ENCODE data around the gene BAIAP2L1.
"Not testable (repeated sequence)": the region's sequence is repeated elsewhere in the genome, so short reads cannot be mapped to it uniquely, and the experiment has no call there.

The BAIAP2L1 gene

GRCh38 chr7:98399462-98399861 lies 1.4 kb downstream of the BAIAP2L1 start:
- no peak for DNase-seq (ENCODE audit: extremely low read depth in 1 of 2, low read depth in 1 of 2)

DNA sequence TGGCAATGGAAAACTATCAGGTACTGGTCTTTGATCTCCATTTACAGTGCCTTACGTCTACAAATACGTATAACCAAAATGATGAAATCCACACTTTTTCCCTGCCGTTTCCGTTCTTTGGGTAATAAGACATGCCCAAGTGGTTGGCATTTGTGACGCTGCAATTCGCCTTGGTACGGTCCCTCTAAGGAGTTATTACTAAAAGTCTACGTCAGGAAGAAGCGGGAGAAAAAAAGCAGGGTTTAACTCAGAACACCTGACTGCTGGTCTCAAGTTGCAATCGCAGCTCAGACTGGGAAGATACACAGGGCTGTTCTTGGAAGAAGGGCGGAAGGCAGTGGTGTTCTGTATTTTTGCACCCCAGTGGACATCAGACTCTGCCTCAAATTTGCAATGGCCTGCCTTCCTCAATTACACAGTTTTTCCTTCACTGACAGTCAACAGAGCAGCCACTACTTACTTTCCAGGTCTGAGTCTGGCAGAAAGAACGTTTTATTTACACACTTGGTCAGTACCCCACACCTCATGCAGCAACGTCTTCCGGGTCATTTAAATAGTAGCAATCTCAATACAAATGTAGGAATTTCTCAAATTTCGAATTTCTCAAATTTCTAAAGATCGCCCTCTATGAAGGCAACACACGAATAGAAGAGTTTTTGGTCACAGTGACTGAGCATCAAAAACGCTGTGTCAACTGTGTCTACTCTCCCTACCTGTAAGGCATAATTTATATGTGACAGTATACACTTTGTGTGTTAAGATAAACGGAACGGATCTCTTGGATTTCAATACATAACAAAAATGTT lies 2.1 kb downstream of the BAIAP2L1 start:
- DNase-seq (ENCODE audit: extremely low read depth in 1 of 2, low read depth in 1 of 2) = no peak

GRCh38 chr7:98396768-98397167 lies 4.1 kb downstream of the BAIAP2L1 start:
- DNase-seq (ENCODE audit: extremely low read depth in 1 of 2, low read depth in 1 of 2) = no peak

GRCh38 chr7:98395951-98396350 lies 4.9 kb downstream of the BAIAP2L1 start:
- DNase-seq (ENCODE audit: extremely low read depth in 1 of 2, low read depth in 1 of 2) = no peak

DNA sequence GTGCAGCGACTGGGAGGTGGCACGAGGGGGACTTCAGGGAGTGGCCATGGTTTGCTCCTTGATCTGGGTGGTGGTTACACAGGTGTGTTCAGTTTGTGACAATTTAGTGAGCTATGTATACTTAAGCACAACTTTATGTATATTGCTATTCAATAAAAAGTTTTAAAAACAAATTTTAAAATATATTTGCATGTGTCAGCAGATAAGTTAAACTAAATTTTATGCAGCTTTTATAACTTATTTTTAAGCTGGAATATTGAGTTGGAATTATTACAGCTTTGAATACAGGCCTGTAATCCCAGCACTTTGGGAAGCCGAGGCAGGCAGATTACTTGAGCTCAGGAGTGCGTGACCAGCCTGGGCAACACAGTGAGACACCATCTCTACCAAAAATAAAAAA lies 5.4 kb downstream of the BAIAP2L1 start:
- DNase-seq (ENCODE audit: extremely low read depth in 1 of 2, low read depth in 1 of 2) = no peak

DNA sequence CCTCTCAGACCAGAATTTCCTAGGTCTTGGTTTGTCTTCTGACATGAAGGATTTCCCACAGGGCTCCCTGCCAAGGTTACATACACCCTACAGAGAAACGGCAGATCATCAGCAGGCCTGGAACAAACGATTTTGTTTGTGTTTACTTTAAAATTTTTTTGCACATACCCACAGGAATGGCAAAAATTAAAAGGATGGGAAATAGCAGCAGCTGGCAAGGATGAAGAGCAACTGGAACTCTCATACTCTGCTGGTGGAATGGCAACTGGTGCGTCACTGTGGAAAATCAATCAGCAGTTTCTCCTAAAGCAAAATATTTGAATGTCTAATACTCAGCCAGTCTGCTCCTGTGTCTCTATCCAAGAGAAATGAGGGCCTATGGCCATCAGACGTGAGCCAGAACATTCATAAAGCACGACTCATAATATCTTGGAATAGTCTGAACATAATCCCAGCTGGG lies 6.5 kb downstream of the BAIAP2L1 start:
- DNase-seq (ENCODE audit: extremely low read depth in 1 of 2, low read depth in 1 of 2) = no peak

DNA sequence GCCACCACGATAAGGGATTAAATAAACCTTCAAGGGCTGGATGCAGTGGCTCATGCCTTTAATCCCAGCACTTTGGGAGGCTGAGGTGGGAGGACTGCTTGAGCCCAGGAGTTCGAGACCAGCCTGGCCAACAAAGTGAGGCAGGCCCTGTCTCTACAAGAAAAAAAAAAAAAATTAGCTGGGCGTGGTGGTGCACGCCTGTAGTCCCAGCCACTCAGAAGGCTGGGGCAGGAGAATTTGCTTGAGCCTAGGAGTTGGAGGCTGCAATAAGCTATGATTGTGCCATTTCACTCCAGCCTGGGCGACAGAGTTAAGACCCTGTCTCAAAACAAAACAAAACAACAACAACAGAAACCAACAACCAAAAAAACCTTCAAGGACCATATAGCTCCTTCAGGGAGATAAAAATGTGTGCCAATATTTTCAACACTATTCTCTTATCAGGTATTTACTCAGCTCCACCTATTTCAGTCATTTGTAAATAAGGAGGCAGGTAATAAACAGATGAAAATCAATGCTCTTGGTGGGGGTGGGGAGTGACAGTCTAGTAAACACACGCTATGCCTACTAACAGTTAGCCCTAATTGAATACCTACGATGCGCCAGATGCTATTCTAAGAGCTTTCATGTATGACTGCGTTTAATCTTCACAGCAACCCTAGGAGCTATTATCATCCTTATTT lies 13.2 kb downstream of the BAIAP2L1 start:
- no peak for DNase-seq (ENCODE audit: extremely low read depth in 1 of 2, low read depth in 1 of 2)

- no peak for DNase-seq (ENCODE audit: extremely low read depth in 1 of 2, low read depth in 1 of 2)
These were observed 13.8 kb downstream of the BAIAP2L1 start for GRCh38 chr7:98387131-98387530.

- DNase-seq (ENCODE audit: extremely low read depth in 1 of 2, low read depth in 1 of 2) = not testable (repeated sequence)
These were observed 15.4 kb downstream of the BAIAP2L1 start for GRCh38 chr7:98385532-98385931.

GRCh38 chr7:98378210-98378819 lies 22.6 kb downstream of the BAIAP2L1 start:
- no peak for DNase-seq (ENCODE audit: extremely low read depth in 1 of 2, low read depth in 1 of 2)

GRCh38 chr7:98376711-98377110 lies 24.2 kb downstream of the BAIAP2L1 start:
- no peak for DNase-seq (ENCODE audit: extremely low read depth in 1 of 2, low read depth in 1 of 2)

DNA sequence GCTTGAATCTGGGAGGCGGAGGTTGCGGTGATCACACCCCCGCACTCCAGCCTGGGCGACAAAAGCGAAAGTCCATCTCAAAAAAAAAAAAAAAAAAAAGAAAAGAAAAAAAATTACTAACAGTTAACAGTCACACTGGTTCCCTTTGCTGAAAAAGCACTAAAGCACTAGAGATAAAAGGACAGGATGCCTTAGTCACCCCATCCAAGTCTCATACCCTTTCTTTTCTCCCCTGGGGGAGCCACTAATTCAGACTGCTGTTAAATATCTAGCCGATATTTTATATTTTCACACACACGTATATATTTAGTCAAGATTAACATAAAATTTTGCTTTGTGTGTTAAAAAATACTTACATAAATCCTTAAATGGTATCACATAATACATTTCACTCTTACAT lies 25.2 kb downstream of the BAIAP2L1 start:
- no peak for DNase-seq (ENCODE audit: extremely low read depth in 1 of 2, low read depth in 1 of 2)

DNA sequence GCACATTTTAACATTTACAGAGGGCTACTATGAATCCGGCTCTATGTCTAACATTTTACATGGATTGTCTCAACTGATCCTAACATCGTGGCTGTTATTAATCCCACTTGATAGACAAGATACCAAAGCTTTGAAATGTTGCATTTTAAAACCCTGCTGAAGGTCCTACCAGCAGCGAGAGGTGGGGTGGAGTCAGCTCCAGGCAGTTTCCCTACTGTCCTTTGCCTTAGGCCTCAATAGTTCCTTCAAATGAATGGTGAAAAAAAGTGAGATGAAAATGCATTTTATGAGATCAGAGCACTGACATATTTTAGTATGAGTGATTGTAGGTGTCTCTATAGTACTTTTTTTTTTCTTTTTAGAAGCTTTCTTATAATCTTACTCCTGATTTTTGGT lies 26.6 kb downstream of the BAIAP2L1 start:
- DNase-seq (ENCODE audit: extremely low read depth in 1 of 2, low read depth in 1 of 2) = no peak

DNA sequence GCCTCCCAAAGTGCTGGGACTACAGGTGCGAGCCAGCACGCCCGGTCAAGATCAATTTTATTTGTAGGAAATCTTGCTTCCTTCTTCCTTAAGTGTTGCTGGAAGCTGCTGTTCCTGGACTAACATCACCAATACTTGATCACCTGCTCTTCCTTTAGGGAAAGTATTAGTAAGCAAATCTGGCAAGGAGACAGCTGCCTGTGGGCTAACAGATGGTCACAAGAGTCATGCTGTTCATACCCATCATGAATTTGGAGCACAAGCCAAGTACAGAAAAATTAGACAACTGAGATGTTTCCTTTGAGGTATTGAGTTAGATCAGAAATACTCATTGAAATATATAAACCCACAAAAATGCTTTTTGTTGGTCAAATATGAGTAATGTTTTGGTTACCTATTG lies 27.9 kb downstream of the BAIAP2L1 start:
- no peak for DNase-seq (ENCODE audit: extremely low read depth in 1 of 2, low read depth in 1 of 2)

- DNase-seq (ENCODE audit: extremely low read depth in 1 of 2, low read depth in 1 of 2) = no peak
These were observed 31.2 kb downstream of the BAIAP2L1 start for GRCh38 chr7:98369726-98370125.

- no peak for DNase-seq (ENCODE audit: extremely low read depth in 1 of 2, low read depth in 1 of 2)
These were observed 32.2 kb downstream of the BAIAP2L1 start for GRCh38 chr7:98368716-98369115.

DNA sequence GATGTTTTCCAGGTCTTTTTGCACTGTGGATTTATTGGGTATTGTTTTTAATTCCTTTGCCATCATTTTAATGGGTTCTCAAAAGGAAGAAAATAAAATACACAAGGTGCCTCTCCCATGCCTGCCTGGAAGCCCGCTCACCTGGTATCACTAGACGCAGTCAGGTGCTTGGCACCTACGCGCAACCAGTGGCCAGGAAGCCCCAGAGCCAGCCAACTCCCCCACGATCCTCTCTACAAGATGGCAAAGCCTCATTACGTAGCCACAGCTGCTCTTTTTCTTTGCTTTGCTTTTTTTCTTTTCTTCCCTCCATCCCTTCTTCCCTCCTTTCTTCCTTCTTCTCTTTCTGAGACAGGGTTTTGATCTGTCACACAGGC lies 34.3 kb downstream of the BAIAP2L1 start:
- DNase-seq (ENCODE audit: extremely low read depth in 1 of 2, low read depth in 1 of 2) = no peak

GRCh38 chr7:98365863-98366561 lies 34.9 kb downstream of the BAIAP2L1 start:
- no peak for DNase-seq (ENCODE audit: extremely low read depth in 1 of 2, low read depth in 1 of 2)

GRCh38 chr7:98364220-98364619 lies 36.7 kb downstream of the BAIAP2L1 start:
- DNase-seq (ENCODE audit: extremely low read depth in 1 of 2, low read depth in 1 of 2) = no peak

DNA sequence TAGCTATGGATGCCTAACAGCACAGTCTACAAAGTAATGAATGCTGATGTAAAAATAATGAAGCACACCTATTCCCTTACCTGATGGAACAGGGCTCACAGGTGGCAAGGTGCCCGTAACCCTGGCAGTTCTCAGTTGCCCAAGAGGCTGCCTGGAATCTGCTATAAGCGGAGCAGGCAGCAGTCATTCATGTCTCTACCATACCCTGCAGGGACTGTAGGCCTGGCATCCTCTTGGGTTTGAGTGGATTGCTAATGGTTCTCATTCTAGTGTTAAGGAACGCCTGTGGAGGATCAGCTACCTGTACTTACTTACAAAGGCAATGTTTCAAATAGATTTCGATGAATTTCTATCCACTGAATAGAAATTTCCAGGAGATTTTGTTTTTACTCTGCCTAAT lies 38.4 kb downstream of the BAIAP2L1 start:
- DNase-seq (ENCODE audit: extremely low read depth in 1 of 2, low read depth in 1 of 2) = no peak

Measured in activated CD8-positive, alpha-beta memory T cell treated with anti-CD3 and anti-CD28 coated beads for 1 hour (primary cell).